H54 (cell line): ENCODE results near the gene CPSF6.
"Not testable (repeated sequence)": the region's sequence is repeated elsewhere in the genome, so short reads cannot be mapped to it uniquely, and the experiment has no call there.

Source experiments
- DNase-seq: peaks from one replicate; pipeline ENCODE4 v3.0.0; 2011; ENCODE audit warnings: low spot score, mixed read lengths; ENCODE audit not compliant: insufficient read length
- FAIRE-seq: peaks from 3 replicates; lab custom pipeline; 2011; peaks lifted over from hg19 to GRCh38; lab: Jason Lieb, UNC
- POLR2A ChIP-seq: IDR thresholded peaks from 2 replicates; pipeline ENCODE4 v1.6.1; 2011; ENCODE audit warnings: low read depth, mild to moderate bottlenecking, low read length

Gene CPSF6

DNA sequence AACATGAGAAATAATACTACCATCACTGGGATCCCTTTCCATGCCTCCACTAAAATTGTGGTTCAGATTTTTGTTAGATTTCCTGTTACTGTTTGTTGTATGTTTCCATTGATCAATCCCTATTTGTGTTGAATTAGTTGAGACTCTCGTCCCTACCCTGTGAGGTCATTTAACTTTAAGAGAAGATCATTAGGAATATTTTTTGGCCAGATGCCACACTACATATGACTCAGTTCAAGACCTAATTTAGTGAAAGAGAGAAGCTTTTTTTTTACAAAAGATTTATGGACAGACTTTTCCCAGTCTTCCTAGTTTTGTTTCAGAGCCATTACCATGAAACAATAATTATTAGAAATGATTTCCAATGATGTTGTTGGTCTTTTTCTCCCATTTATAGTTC is 35.5 kb downstream of the CPSF6 start:
- TF ChIP-seq POLR2A, result no peak
- DNase-seq (no peak), FAIRE-seq (no peak)

- no peak for TF ChIP-seq POLR2A
- DNase-seq, result no peak
- FAIRE-seq, result no peak
These were observed 36.1 kb downstream of the CPSF6 start for GRCh38 chr12:69275471-69275891.

DNA sequence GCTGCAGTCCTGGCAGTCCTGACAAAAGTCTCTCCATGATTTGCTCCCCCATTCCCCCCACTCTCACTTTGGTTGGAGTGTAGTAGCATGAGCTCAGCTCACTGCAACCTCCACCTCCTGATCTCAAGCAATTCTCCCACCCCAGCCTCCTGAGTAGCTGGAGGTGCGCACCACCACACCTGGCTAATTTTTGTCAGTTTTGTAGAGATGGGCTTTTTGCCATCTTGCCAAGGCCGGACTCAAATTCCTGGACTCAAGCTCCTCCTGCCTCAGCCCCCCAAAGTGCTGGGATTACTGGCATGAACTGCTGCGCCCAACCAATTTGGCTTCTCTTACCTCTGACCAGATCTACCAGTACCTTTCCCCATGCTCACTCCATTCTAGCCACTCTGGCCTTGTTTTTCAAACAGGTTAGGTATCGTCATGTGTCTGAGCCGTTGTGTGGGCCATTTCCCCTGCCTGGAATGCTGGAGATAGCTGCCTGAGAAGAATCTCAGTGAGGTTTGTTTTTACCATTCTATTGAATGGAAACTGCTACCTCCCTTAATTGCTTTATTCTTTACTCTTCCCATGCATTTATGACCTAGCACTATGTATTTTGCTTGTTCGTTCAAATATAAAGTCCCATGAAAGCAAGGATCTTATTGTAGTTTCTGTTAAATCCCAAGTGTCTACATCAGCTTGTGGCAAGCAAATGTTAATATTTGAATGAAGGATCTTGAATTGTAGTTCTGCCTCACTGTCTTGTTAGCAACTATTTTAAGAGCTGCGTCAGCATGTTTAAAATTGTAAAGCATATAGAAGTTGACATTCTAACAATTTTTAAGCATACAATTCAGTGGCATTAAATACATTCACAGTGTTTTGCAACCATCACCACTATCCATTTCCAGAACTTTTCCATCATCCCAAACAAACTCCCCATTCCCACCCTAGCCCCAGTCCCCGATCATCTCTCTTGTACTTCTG is 39.7 kb downstream of the CPSF6 start:
- FAIRE-seq (no peak), DNase-seq (no peak)
- no peak for TF ChIP-seq POLR2A

DNA sequence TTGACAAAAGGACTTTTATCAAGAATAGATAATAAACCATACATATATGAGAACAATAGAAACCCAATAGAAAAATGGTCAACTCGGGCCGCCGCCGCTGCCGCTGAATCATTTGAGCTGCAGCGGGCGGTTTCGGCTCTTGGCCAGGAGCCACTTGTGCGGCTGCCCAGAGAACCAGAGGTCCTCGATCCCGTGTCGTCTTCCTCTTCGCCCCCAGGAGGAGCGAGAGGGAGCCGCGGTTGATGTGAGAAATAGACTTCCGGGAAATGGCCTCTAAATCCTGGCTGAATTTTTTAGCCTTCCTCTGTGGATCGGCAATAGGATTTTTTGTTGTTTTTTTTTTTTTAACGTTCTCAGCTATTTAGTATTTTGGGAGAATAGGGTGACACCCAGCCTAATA is 44.8 kb downstream of the CPSF6 start:
- DNase-seq (peak; percentile 29), FAIRE-seq (peak; percentile 87)
- TF ChIP-seq POLR2A, result no peak

DNA sequence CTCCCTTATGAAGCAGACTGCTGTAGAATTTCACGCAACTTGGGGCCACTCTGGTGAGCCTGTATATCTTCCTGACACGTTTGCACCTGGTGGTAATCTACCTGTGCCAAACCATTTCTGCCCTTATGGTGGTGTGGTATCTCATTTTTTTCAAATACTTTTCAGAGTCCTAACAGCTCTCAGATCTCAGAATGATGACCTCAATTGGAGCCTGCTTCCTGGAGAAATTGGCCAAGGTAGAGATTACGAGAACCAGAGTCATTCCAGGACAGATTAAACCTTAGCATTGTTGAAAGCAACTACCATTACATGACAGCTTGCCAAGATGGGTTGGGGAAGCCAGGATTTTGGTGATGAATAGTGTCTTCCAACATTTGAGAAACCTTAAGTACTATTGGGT is 48.2 kb downstream of the CPSF6 start:
- DNase-seq (no peak), FAIRE-seq (no peak)
- no peak for TF ChIP-seq POLR2A

DNA sequence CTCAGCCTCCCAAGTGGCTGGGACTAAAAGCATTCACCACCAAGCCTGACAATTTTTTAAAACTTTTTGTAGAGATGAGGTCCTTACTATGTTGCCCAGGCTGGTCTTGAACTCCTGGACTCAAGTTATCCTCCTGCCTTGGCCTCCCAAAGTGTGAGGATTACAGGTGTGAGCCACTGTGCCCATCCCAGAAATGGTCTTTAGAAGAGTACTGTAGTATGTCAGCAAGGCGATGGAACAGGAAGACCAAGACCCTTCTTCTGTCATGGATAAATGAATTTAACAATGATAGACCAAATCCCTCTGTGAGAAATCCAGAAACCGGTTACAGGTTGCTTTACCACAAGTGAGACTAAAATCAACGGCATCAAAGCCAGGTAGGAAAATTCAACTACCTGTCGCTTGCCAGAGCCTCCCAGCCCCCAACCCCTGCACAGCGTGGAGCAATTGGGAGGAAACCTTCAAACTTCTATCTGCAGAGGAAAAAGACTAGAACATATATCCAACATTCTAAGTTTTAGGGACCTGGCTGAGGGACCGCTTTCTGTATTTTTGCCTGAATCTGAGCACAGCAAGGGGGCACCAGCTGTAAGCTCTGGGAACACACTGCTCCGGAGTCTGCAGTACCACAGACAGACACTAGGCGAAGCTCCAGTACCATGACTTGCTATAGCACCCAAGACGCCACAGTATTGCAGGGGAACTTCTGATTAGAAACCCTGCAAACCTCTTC is 51.3 kb downstream of the CPSF6 start:
- FAIRE-seq (peak; percentile 95), DNase-seq (peak; percentile 24)
- TF ChIP-seq POLR2A, result no peak

DNA sequence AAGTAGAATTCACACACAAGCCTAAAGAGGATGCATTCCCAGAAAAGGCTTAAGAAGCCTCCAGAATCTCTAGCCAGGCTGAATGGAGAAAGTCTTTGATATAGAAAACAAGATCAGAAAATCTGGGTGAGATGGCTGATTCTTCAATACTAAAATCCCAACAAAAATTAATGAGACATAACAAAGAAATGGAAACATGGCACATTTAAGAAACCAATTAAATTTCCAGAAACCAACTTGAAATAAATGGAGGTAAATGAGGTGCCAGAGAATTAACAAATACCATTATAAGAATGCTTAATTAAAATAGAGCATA is 51.9 kb downstream of the CPSF6 start:
- FAIRE-seq (no peak), DNase-seq (no peak)
- no peak for TF ChIP-seq POLR2A

DNA sequence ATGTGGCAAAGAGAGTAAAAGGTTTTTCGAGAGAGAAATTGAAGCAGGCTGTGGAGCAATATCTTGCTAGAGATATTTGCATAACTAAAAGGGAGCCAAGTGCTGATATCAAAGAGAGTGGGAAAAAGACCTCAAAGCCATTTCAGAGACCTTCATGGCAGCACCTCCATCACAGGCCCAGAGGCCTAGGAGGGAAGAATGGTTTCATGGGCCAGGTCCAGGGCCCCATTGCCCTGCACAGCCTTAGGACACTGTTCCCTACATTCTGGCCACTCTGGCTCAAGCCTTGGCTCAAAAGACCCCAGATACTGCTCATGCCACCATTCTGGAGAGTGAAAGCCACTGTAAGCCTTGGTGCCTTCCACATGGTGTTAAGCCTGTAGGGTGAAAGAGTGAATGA is 58.8 kb downstream of the CPSF6 start:
- no peak for TF ChIP-seq POLR2A
- FAIRE-seq (no peak), DNase-seq (no peak)

- TF ChIP-seq POLR2A, result no peak
- no peak for FAIRE-seq
- DNase-seq, result no peak
These were observed 59.6 kb downstream of the CPSF6 start for GRCh38 chr12:69298947-69299346.

- DNase-seq, result no peak
- TF ChIP-seq POLR2A, result no peak
- FAIRE-seq, result no peak
These were observed 64.9 kb downstream of the CPSF6 start for GRCh38 chr12:69304284-69304683.

GRCh38 chr12:69309461-69309860 is 70.1 kb downstream of the CPSF6 start:
- no peak for TF ChIP-seq POLR2A
- FAIRE-seq (no peak), DNase-seq (no peak)

- no peak for FAIRE-seq
- no peak for TF ChIP-seq POLR2A
These were observed 73.8 kb downstream of the CPSF6 start for GRCh38 chr12:69313209-69313608.

GRCh38 chr12:69316784-69317183 is 77.4 kb downstream of the CPSF6 start:
- FAIRE-seq, DNase-seq: not testable (repeated sequence)

More at GRCh38 chr12:69313209-69313608, 73.8 kb downstream of the CPSF6 start:
- DNase-seq, result no peak

- DNase-seq, result not testable (repeated sequence)
These were observed 77.9 kb downstream of the CPSF6 start for GRCh38 chr12:69317233-69317632.

More at GRCh38 chr12:69317233-69317632, 77.9 kb downstream of the CPSF6 start:
- FAIRE-seq, result not testable (repeated sequence)
